ENCODE measurements around the gene PCSK7.
"Not testable (repeated sequence)": the region's sequence is repeated elsewhere in the genome, so short reads cannot be mapped to it uniquely, and the experiment has no call there.

Gene PCSK7

GRCh38 chr11:117183724-117184349, 48.0 kb downstream of the PCSK7 start:
- DNase-seq (ENCODE audit: low read depth in 3 of 3): no peak

GRCh38 chr11:117183178-117183577, 48.7 kb downstream of the PCSK7 start:
- DNase-seq (ENCODE audit: low read depth in 3 of 3): not testable (repeated sequence)

GRCh38 chr11:117182551-117182935, 49.3 kb downstream of the PCSK7 start:
- DNase-seq (ENCODE audit: low read depth in 3 of 3): no peak

GRCh38 chr11:117181586-117182550, 50.0 kb downstream of the PCSK7 start:
- no peak for DNase-seq (ENCODE audit: low read depth in 3 of 3)

GRCh38 chr11:117180661-117181585, 51.0 kb downstream of the PCSK7 start:
- DNase-seq (ENCODE audit: low read depth in 3 of 3): peak in 2 of 3 experiments; percentile 35 to 62

- DNase-seq (ENCODE audit: low read depth in 3 of 3): no peak
Measured at GRCh38 chr11:117180020-117180419, 51.9 kb downstream of the PCSK7 start.

GRCh38 chr11:117179048-117179999, 52.5 kb downstream of the PCSK7 start:
- peak in 2 of 3 experiments; percentile 8 to 35 for DNase-seq (ENCODE audit: low read depth in 3 of 3)

GRCh38 chr11:117178210-117179034, 53.5 kb downstream of the PCSK7 start, which contains the start of gene SIDT2:
Gene SIDT2, plus strand, starts transcription at chr11:117178743. Its CDS starts 521 bp downstream, at chr11:117179264.
- DNase-seq (ENCODE audit: low read depth in 3 of 3): peak; percentile 75 to 89 (median 83)

- DNase-seq (ENCODE audit: low read depth in 3 of 3): no peak
Measured at GRCh38 chr11:117177534-117178209, 54.2 kb downstream of the PCSK7 start.

- DNase-seq (ENCODE audit: low read depth in 3 of 3): no peak
Measured at GRCh38 chr11:117176186-117176585, 55.7 kb downstream of the PCSK7 start.

- no peak for DNase-seq (ENCODE audit: low read depth in 3 of 3)
Measured at GRCh38 chr11:117175781-117176180, 56.1 kb downstream of the PCSK7 start.

GRCh38 chr11:117175104-117175503, 56.8 kb downstream of the PCSK7 start:
- DNase-seq (ENCODE audit: low read depth in 3 of 3): no peak

- DNase-seq (ENCODE audit: low read depth in 3 of 3): no peak
Measured at GRCh38 chr11:117172724-117173421, 59.0 kb downstream of the PCSK7 start.

- no peak for DNase-seq (ENCODE audit: low read depth in 3 of 3)
Measured at GRCh38 chr11:117171404-117172061, 60.3 kb downstream of the PCSK7 start.

GRCh38 chr11:117171007-117171403, 60.9 kb downstream of the PCSK7 start:
- DNase-seq (ENCODE audit: low read depth in 3 of 3): no peak

GRCh38 chr11:117170210-117170609, 61.7 kb downstream of the PCSK7 start:
- no peak for DNase-seq (ENCODE audit: low read depth in 3 of 3)

GRCh38 chr11:117169736-117170135, 62.1 kb downstream of the PCSK7 start:
- no peak for DNase-seq (ENCODE audit: low read depth in 3 of 3)

- no peak for DNase-seq (ENCODE audit: low read depth in 3 of 3)
Measured at GRCh38 chr11:117166491-117166890, 65.4 kb downstream of the PCSK7 start.

All from stimulated activated CD4-positive, alpha-beta T cell treated with anti-CD3 and anti-CD28 coated beads, TNF-alpha, amount 100 ng/mL, for 24 hours (primary cell).